GM12878 (cell line): ENCODE results near the gene DOCK9.

Experiments
- ATF7 ChIP-seq: fragments of 450-650 bp; IDR thresholded peaks from 2 replicates; pipeline ENCODE4 v1.6.1; 2016; ENCODE audit warnings: low read depth, mild to moderate bottlenecking
- CBX3 ChIP-seq: fragments of 200-600 bp; sonication (generic); IDR thresholded peaks from 2 replicates; pipeline ENCODE4 v1.6.1; 2016; ENCODE audit warnings: low read depth, borderline replicate concordance
- CREM ChIP-seq: IDR thresholded peaks from 2 replicates; pipeline ENCODE4 v1.6.1; 2014; ENCODE audit warnings: antibody characterized with exemption, low read depth
- CTCF ChIP-seq, 3 experiments: IDR thresholded peaks in 2 of 3; conservative IDR thresholded peaks in 1 of 3; 2 replicates each; pipeline ENCODE4 v1.5.1; 2011; ENCODE audit warnings: low read depth in 3 of 3, low read length in 3 of 3, mild to moderate bottlenecking in 3 of 3, control low read depth in 2 of 3, moderate library complexity in 2 of 3, inconsistent platforms in 1 of 3, mixed read lengths in 1 of 3; ENCODE audit not compliant: control insufficient read depth in 2 of 3, insufficient read depth in 1 of 3; ENCODE audit errors: extremely low read depth in 1 of 3
- EP300 ChIP-seq, 2 experiments: fragments of 150-350 bp in 1 of 2; IDR thresholded peaks; 2 replicates each; pipeline ENCODE4 v1.6.1; 2011 to 2012; ENCODE audit warnings: low read depth in 2 of 2, low read length in 2 of 2, borderline replicate concordance in 1 of 2, improper control_type of control experiment in 1 of 2, inconsistent platforms in 1 of 2; ENCODE audit not compliant: control insufficient read depth in 1 of 2
- KDM1A ChIP-seq: fragments of 200-600 bp; sonication (generic); IDR thresholded peaks from 2 replicates; pipeline ENCODE4 v1.6.1; 2016; ENCODE audit warnings: borderline replicate concordance
- MTA2 ChIP-seq: fragments of 450-650 bp; IDR thresholded peaks from 2 replicates; pipeline ENCODE4 v1.6.1; 2016; ENCODE audit warnings: low read depth, mild to moderate bottlenecking, moderate library complexity
- PKNOX1 ChIP-seq: fragments of 450-650 bp; IDR thresholded peaks from 2 replicates; pipeline ENCODE4 v1.6.1; 2016; ENCODE audit warnings: mild to moderate bottlenecking
- POLR2A ChIP-seq: IDR thresholded peaks from 2 replicates; pipeline ENCODE4 v1.6.1; 2011; ENCODE audit warnings: low read depth, mild to moderate bottlenecking, low read length
- POLR2AphosphoS5 ChIP-seq: IDR thresholded peaks from 2 replicates; pipeline ENCODE4 v1.6.1; 2011; ENCODE audit warnings: mild to moderate bottlenecking, low read length, inconsistent platforms
- POU2F2 ChIP-seq: IDR thresholded peaks from 3 replicates; pipeline ENCODE4 v1.6.1; 2011; ENCODE audit warnings: low read depth, mild to moderate bottlenecking, low read length, borderline replicate concordance
- TAF1 ChIP-seq: IDR thresholded peaks from 2 replicates; pipeline ENCODE4 v1.6.1; 2011; ENCODE audit warnings: mild to moderate bottlenecking, low read depth, low read length, borderline replicate concordance
- TCF12 ChIP-seq: IDR thresholded peaks from 2 replicates; pipeline ENCODE4 v1.6.1; 2011; ENCODE audit warnings: low read depth, mild to moderate bottlenecking, low read length

GRCh38 chr13:98828614-98829013, 149.2 kb downstream of the DOCK9 start:
- TF ChIP-seq EP300 (IDR thresholded peaks at IDR 0.05; ENCODE audit: borderline replicate concordance in 1 of 2, control insufficient read depth in 1 of 2, low read depth in 2 of 2, low read length in 2 of 2), result no peak
- TF ChIP-seq MTA2, result no peak
- no peak for TF ChIP-seq CTCF (IDR thresholded peaks at IDR 0.05 in 2 of 3, conservative IDR thresholded peaks at IDR 0.05 in 1 of 3; ENCODE audit: control insufficient read depth in 2 of 3, extremely low read depth in 1 of 3, insufficient read depth in 1 of 3, low read depth in 3 of 3, low read length in 3 of 3)
- no peak for TF ChIP-seq ATF7
- TF ChIP-seq POLR2AphosphoS5, result no peak
- no peak for TF ChIP-seq POU2F2
- no peak for TF ChIP-seq POLR2A
- no peak for TF ChIP-seq CBX3
- TF ChIP-seq CREM, result no peak
- no peak for TF ChIP-seq PKNOX1
- TF ChIP-seq KDM1A, result no peak
- TF ChIP-seq TAF1, result no peak
- TF ChIP-seq TCF12, result no peak
